MM.1S (cell line): Measurements from ENCODE around the gene REST.

ENCODE experiments used
- DNase-seq: peaks from one replicate; pipeline ENCODE4 v3.0.0-alpha.2; 2015
- H2AFZ ChIP-seq: fragments of 300-600 bp; sonication (generic); 2 replicates; pipeline ENCODE4 v1.6.0; 2016; ENCODE audit warnings: antibody characterized with exemption, low read length
- H3F3A ChIP-seq: fragments of 300-600 bp; sonication (generic); 2 replicates; pipeline ENCODE4 v1.6.1; 2016; ENCODE audit warnings: mild to moderate bottlenecking, antibody characterized with exemption, low read length, moderate library complexity, mixed read lengths; ENCODE audit not compliant: insufficient read depth
- H3K27ac ChIP-seq: fragments of 300-600 bp; sonication (generic); 2 replicates; pipeline ENCODE4 v1.5.1; 2016; ENCODE audit warnings: mild to moderate bottlenecking, low read length
- H3K27me3 ChIP-seq: fragments of 300-600 bp; sonication (generic); replicated peaks from 2 replicates; pipeline ENCODE4 v1.6.0; 2016; ENCODE audit warnings: low read length; ENCODE audit not compliant: insufficient read depth
- H3K36me3 ChIP-seq: fragments of 300-600 bp; sonication (generic); replicated peaks from 2 replicates; pipeline ENCODE4 v1.6.1; 2016; ENCODE audit warnings: mild to moderate bottlenecking, low read length, mixed read lengths; ENCODE audit not compliant: insufficient read depth
- H3K4me1 ChIP-seq: fragments of 300-600 bp; sonication (generic); 2 replicates; pipeline ENCODE4 v1.6.1; 2016; ENCODE audit warnings: low read length, mixed read lengths
- H3K4me2 ChIP-seq: fragments of 300-600 bp; sonication (generic); 2 replicates; pipeline ENCODE4 v1.6.0; 2016; ENCODE audit warnings: low read depth, low read length
- H3K4me3 ChIP-seq: fragments of 300-600 bp; sonication (generic); 2 replicates; pipeline ENCODE4 v1.5.1; 2016; ENCODE audit warnings: low read length, mixed read lengths
- H3K79me2 ChIP-seq: fragments of 300-600 bp; sonication (generic); 2 replicates; pipeline ENCODE4 v1.6.1; 2016; ENCODE audit warnings: mixed run types, low read length, mixed read lengths
- H3K9ac ChIP-seq: fragments of 300-600 bp; sonication (generic); 2 replicates; pipeline ENCODE4 v1.6.1; 2016; ENCODE audit warnings: low read length, mixed read lengths
- H3K9me2 ChIP-seq: fragments of 300-600 bp; sonication (generic); replicated peaks from 2 replicates; pipeline ENCODE4 v1.6.1; 2016; ENCODE audit warnings: mild to moderate bottlenecking, low read length, mixed read lengths; ENCODE audit not compliant: insufficient read depth
- H3K9me3 ChIP-seq: fragments of 300-600 bp; sonication (generic); replicated peaks from 2 replicates; pipeline ENCODE4 v1.6.1; 2016; ENCODE audit warnings: mild to moderate bottlenecking, low read length, mixed read lengths; ENCODE audit not compliant: insufficient read depth
- H4K20me1 ChIP-seq: fragments of 300-600 bp; sonication (generic); 2 replicates; pipeline ENCODE4 v1.6.1; 2016; ENCODE audit warnings: mild to moderate bottlenecking, low read length, moderate library complexity, mixed read lengths; ENCODE audit not compliant: insufficient read depth
- CTCF ChIP-seq: fragments of 300-600 bp; sonication (generic); IDR thresholded peaks from 2 replicates; pipeline ENCODE4 v1.5.1; 2016; ENCODE audit warnings: antibody characterized with exemption, low read length, mixed read lengths
- EZH2 ChIP-seq: fragments of 300-600 bp; sonication (generic); optimal IDR thresholded peaks from 2 replicates; pipeline ENCODE3; 2017; ENCODE audit warnings: low read depth, mild to moderate bottlenecking, antibody characterized with exemption, low read length, mixed read lengths
- EZH2phosphoT487 ChIP-seq: fragments of 300-600 bp; sonication (generic); IDR thresholded peaks from 2 replicates; pipeline ENCODE4 v1.6.1; 2018; ENCODE audit warnings: antibody characterized with exemption, low read length

Gene REST

GRCh38 chr4:56953680-56954520, 46.2 kb downstream of the REST start:
- Histone ChIP-seq H3K4me3 (no peak overlapping the region), H3K4me2 (no peak overlapping the region), H3K9me2 (no peaks in the 10 kb centered on the region), H3K27ac (no peak overlapping the region), H3K27me3 (no peaks in the 10 kb centered on the region), H3K36me3 (no peaks in the 10 kb centered on the region), H2AFZ (no peak overlapping the region), H3F3A (no peaks in the 10 kb centered on the region), H3K4me1 (no peaks in the 10 kb centered on the region), H3K79me2 (no peaks in the 10 kb centered on the region), H3K9ac (no peak overlapping the region), H3K9me3 (no peaks in the 10 kb centered on the region), H4K20me1 (no peaks in the 10 kb centered on the region)
- TF ChIP-seq EZH2phosphoT487 (no peak), EZH2 (no peak), CTCF (no peak)
- no peak for DNase-seq

- Histone ChIP-seq H3K4me2 (no peak overlapping the region), H3K9me3 (no peaks in the 10 kb centered on the region), H3K4me3 (no peak overlapping the region), H3F3A (0 out of 2 replicates have a peak, but pooled peaks cover 6% of the 10 kb centered on the region), H2AFZ (no peak overlapping the region), H3K27ac (no peak overlapping the region), H4K20me1 (no peaks in the 10 kb centered on the region), H3K4me1 (no peaks in the 10 kb centered on the region), H3K27me3 (no peaks in the 10 kb centered on the region), H3K79me2 (no peaks in the 10 kb centered on the region), H3K36me3 (no peaks in the 10 kb centered on the region), H3K9me2 (no peaks in the 10 kb centered on the region), H3K9ac (no peak overlapping the region)
- DNase-seq, result no peak
- TF ChIP-seq EZH2phosphoT487 (no peak), CTCF (no peak), EZH2 (no peak)
Measured at GRCh38 chr4:56958111-56958517, 50.4 kb downstream of the REST start.

- H3K4me2 ChIP-seq, result no peak overlapping the region
- H3K9me3 ChIP-seq, result no peaks in the 10 kb centered on the region
- no peak overlapping the region for H3K27ac ChIP-seq
- no peak overlapping the region for H3K9ac ChIP-seq
- no peak for DNase-seq
- no peaks in the 10 kb centered on the region for H4K20me1 ChIP-seq
- H3K36me3 ChIP-seq, result no peaks in the 10 kb centered on the region
- TF ChIP-seq EZH2 (no peak), CTCF (no peak), EZH2phosphoT487 (no peak)
- H3K4me3 ChIP-seq, result no peak overlapping the region
- H3F3A ChIP-seq, result 0 out of 2 replicates have a peak, but pooled peaks cover 6% of the 10 kb centered on the region
- H3K9me2 ChIP-seq, result no peaks in the 10 kb centered on the region
- no peaks in the 10 kb centered on the region for H3K4me1 ChIP-seq
- H3K27me3 ChIP-seq, result no peaks in the 10 kb centered on the region
- H3K79me2 ChIP-seq, result no peaks in the 10 kb centered on the region
- no peak overlapping the region for H2AFZ ChIP-seq
Measured at GRCh38 chr4:56959100-56959499, 51.4 kb downstream of the REST start.
